Retinal pigment epithelial cell (primary cell): ENCODE results near the gene MATK.

Source experiments
- DNase-seq: peaks from one replicate; pipeline ENCODE4 v3.0.0-alpha.2; 2010; ENCODE audit warnings: low read depth
- H3K4me3 ChIP-seq: 2 replicates; pipeline ENCODE4 v1.5.1; 2011; ENCODE audit warnings: mild to moderate bottlenecking, low read length, control low read depth, moderate library complexity
- CTCF ChIP-seq: conservative IDR thresholded peaks from 2 replicates; pipeline ENCODE4 v1.5.1; 2011; ENCODE audit warnings: low read depth, low read length, control low read depth, inconsistent platforms

MATK gene

GRCh38 chr19:3785938-3786824 is at the start of gene MATK:
Gene MATK, minus strand, starts transcription at chr19:3786381. Its CDS starts 1,246 bp downstream, at chr19:3785135.
- DNase-seq, result no peak
- no peak within 1 kb of the TSS for H3K4me3 ChIP-seq
- TF ChIP-seq CTCF, result no peak

- no peak overlapping the region for H3K4me3 ChIP-seq
- no peak for TF ChIP-seq CTCF
- DNase-seq, result no peak
Observed at GRCh38 chr19:3835055-3835435, 48.9 kb upstream of the MATK start.

- H3K4me3 ChIP-seq, result no peak overlapping the region
- no peak for DNase-seq
- TF ChIP-seq CTCF, result no peak
Observed at GRCh38 chr19:3834349-3835054, 48.3 kb upstream of the MATK start.

- no peak overlapping the region for H3K4me3 ChIP-seq
- TF ChIP-seq CTCF, result no peak
- no peak for DNase-seq
Observed at GRCh38 chr19:3833578-3834348, 47.6 kb upstream of the MATK start.

- H3K4me3 ChIP-seq, result no peak overlapping the region
- DNase-seq, result no peak
- no peak for TF ChIP-seq CTCF
Observed at GRCh38 chr19:3832001-3832400, 45.8 kb upstream of the MATK start.

- no peak for TF ChIP-seq CTCF
- DNase-seq, result no peak
- H3K4me3 ChIP-seq, result no peak overlapping the region
Observed at GRCh38 chr19:3831601-3832000, 45.4 kb upstream of the MATK start.
